ENCODE measurements around the gene CLEC4E. TPM values are rescaled to one million over a fixed set of nuclear protein-coding genes. Genes with fewer than 3 reads are reported as not detected.

The CLEC4E gene
- polyA plus RNA-seq, 2 donors, result 0.26 to 0.37 TPM

- Histone ChIP-seq H3K9me3 (ENCODE audit: control insufficient read depth in 2 of 2, insufficient read depth in 1 of 2, low read depth in 1 of 2, low read length in 1 of 2) (no peaks in the 10 kb centered on the region), H3K27me3 (ENCODE audit: control insufficient read depth in 1 of 2, insufficient read depth in 2 of 2, low read length in 2 of 2) (no peaks in the 10 kb centered on the region), H3K27ac (ENCODE audit: low read depth in 2 of 2, low read length in 1 of 2) (no peak overlapping the region), H3K4me1 (ENCODE audit: control insufficient read depth in 2 of 2, insufficient read depth in 2 of 2, low read length in 1 of 2) (no peaks in the 10 kb centered on the region), H3K4me3 (ENCODE audit: low read depth in 1 of 2, low read length in 2 of 2) (no peak overlapping the region), H3K36me3 (ENCODE audit: control insufficient read depth in 2 of 2, insufficient read depth in 2 of 2, low read length in 1 of 2) (no peaks in the 10 kb centered on the region)
- 78 to 89% methylated on average over 5 of the region's 5 CpGs for WGBS, 2 donors
These were observed 48.8 kb downstream of the CLEC4E start for GRCh38 chr12:8491646-8492530.

Other genes with a start within 250 kb of the CLEC4E start
- not detected for gene CLEC6A, start 84.9 kb downstream of the CLEC4E start, polyA plus RNA-seq
- under 1 TPM in 1 of 2 donors, not detected in 1; 0.02 TPM for gene CLEC4D, start 27.4 kb downstream of the CLEC4E start, polyA plus RNA-seq
- not detected for gene AICDA, start 72.0 kb upstream of the CLEC4E start, polyA plus RNA-seq
- gene MFAP5, start 121.9 kb upstream of the CLEC4E start, polyA plus RNA-seq, result 1 to 10 TPM; 3.5 to 4.5 TPM
- 10 to 100 TPM; 11.2 to 22.5 TPM for gene RIMKLB, start 157.1 kb upstream of the CLEC4E start, polyA plus RNA-seq